H1 (cell line): Measurements from ENCODE around the gene TMEM107. TPM values are rescaled to one million over a fixed set of nuclear protein-coding genes. Genes with fewer than 3 reads are reported as not detected.

ENCODE experiments used
- ASH2L ChIP-seq: fragments of 200-600, 300-600 bp; sonication (generic); IDR thresholded peaks from one replicate; pipeline ENCODE4 v1.7.1; 2017; ENCODE audit warnings: low read length
- BACH1 ChIP-seq: IDR thresholded peaks from 2 replicates; pipeline ENCODE4 v1.6.1; 2012; ENCODE audit warnings: low read length, improper control_type of control experiment
- CBX5 ChIP-seq: fragments of 300-800, 300-1000 bp; sonication (generic); IDR thresholded peaks from 2 replicates; pipeline ENCODE4 v1.7.1; 2016; ENCODE audit warnings: antibody characterized with exemption, low read length, low read depth
- EZH2 ChIP-seq: fragments of 200-600 bp; sonication (generic); IDR thresholded peaks from 2 replicates; pipeline ENCODE4 v1.7.1; 2012; ENCODE audit warnings: low read depth, mild to moderate bottlenecking, moderate library complexity, low read length, inconsistent platforms; ENCODE audit not compliant: severe bottlenecking
- JUN ChIP-seq: IDR thresholded peaks from 2 replicates; pipeline ENCODE4 v1.6.1; 2011; ENCODE audit warnings: low read depth, mild to moderate bottlenecking, improper control_type of control experiment, low read length
- KDM1A ChIP-seq: fragments of 200-600, 300-600 bp; sonication (generic); IDR thresholded peaks from 2 replicates; pipeline ENCODE4 v1.7.1; 2016; ENCODE audit warnings: mild to moderate bottlenecking, low read length, borderline replicate concordance
- MAFK ChIP-seq: IDR thresholded peaks from 2 replicates; pipeline ENCODE4 v1.6.1; 2012; ENCODE audit warnings: low read depth, mild to moderate bottlenecking, improper control_type of control experiment, low read length
- NANOG ChIP-seq: IDR thresholded peaks from 2 replicates; pipeline ENCODE4 v1.6.1; 2011; ENCODE audit warnings: low read length, low read depth, mild to moderate bottlenecking, inconsistent platforms; ENCODE audit not compliant: insufficient read depth, poor library complexity, severe bottlenecking
- NRF1 ChIP-seq: IDR thresholded peaks from 2 replicates; pipeline ENCODE4 v1.6.1; 2011; ENCODE audit warnings: mild to moderate bottlenecking, low read depth, low read length, improper control_type of control experiment
- PHF8 ChIP-seq: fragments of 200-600 bp; sonication (generic); conservative IDR thresholded peaks from 2 replicates; pipeline ENCODE4 v1.7.1; 2012; ENCODE audit warnings: low read depth, mild to moderate bottlenecking, inconsistent platforms, low read length, moderate library complexity
- POU5F1 ChIP-seq: IDR thresholded peaks from 2 replicates; pipeline ENCODE4 v1.6.1; 2011; ENCODE audit warnings: low read depth, mild to moderate bottlenecking, low read length, moderate library complexity
- RBBP5 ChIP-seq: IDR thresholded peaks from 2 replicates; pipeline ENCODE4 v1.7.1; 2012; ENCODE audit warnings: low read depth, mild to moderate bottlenecking, inconsistent platforms, low read length, moderate library complexity, borderline replicate concordance
- RFX5 ChIP-seq: IDR thresholded peaks from 2 replicates; pipeline ENCODE4 v1.6.1; 2011; ENCODE audit warnings: low read depth, low read length, improper control_type of control experiment, borderline replicate concordance
- RNF2 ChIP-seq: fragments of 200-900, 300-1000 bp; sonication (generic); IDR thresholded peaks from 2 replicates; pipeline ENCODE4 v1.7.1; 2016; ENCODE audit warnings: borderline replicate concordance, low read depth, mild to moderate bottlenecking, antibody characterized with exemption, low read length; ENCODE audit not compliant: poor library complexity, severe bottlenecking; ENCODE audit errors: missing control alignments
- RXRA ChIP-seq: IDR thresholded peaks from 2 replicates; pipeline ENCODE4 v1.6.1; 2011; ENCODE audit warnings: low read depth, mild to moderate bottlenecking, low read length, moderate library complexity; ENCODE audit not compliant: insufficient read depth
- SIN3A ChIP-seq, 2 experiments: IDR thresholded peaks in 1 of 2; conservative IDR thresholded peaks in 1 of 2; 2 replicates each; pipeline ENCODE4 v1.6.1; 2011 to 2012; ENCODE audit warnings: low read length in 2 of 2, improper control_type of control experiment in 1 of 2, low read depth in 1 of 2, mild to moderate bottlenecking in 1 of 2
- SIRT6 ChIP-seq: IDR thresholded peaks from one replicate; pipeline ENCODE4 v1.7.1; 2012; ENCODE audit warnings: low read length, inconsistent platforms
- SP2 ChIP-seq: IDR thresholded peaks from 2 replicates; pipeline ENCODE4 v1.6.1; 2012; ENCODE audit warnings: mild to moderate bottlenecking, low read length, inconsistent platforms
- SP4 ChIP-seq: IDR thresholded peaks from 2 replicates; pipeline ENCODE4 v1.6.1; 2012; ENCODE audit warnings: low read length, inconsistent platforms
- ZNF274 ChIP-seq: IDR thresholded peaks from 2 replicates; pipeline ENCODE4 v1.7.0; 2012; ENCODE audit warnings: low read length, borderline replicate concordance; ENCODE audit errors: extremely low read depth
- polyA plus RNA-seq, 7 experiments: library from polyadenylated mRNA; depleted of rRNA in 3 of 7; stranded (reverse) in 5 of 7; unstranded in 2 of 7; fragments of >200 nt in 5 of 7; fragments of 200-250 nt in 2 of 7; gene quantifications; 1 replicate in 5 of 7; 2 replicates in 1 of 7; 4 replicates in 1 of 7; pipeline versions ENCODE4 v1.2.1 to v1.2.3, GENCODE V29; 2011 to 2013; ENCODE audit warnings: missing spikeins in 2 of 7, mixed read lengths in 2 of 7
- total RNA-seq: library from RNA; stranded (reverse); fragmentation: NEBNext Ultra II Directional; extraction: Animal tissue kit (Norgen Biotek cat#: 25700); gene quantifications from 2 replicates; pipeline ENCODE4 v1.2.1, GENCODE V29; 2021
- TF ChIP-seq, protein P1 (sequence below), 3 experiments: IDR thresholded peaks; 1 replicate in 2 of 3; 2 replicates in 1 of 3; pipeline versions ENCODE4 v1.5.1 to v1.6.1; 2011; ENCODE audit warnings: low read length in 3 of 3, mild to moderate bottlenecking in 3 of 3, inconsistent platforms in 2 of 3, low read depth in 1 of 3, moderate library complexity in 1 of 3; ENCODE audit not compliant: insufficient read depth in 1 of 3; ENCODE audit errors: control extremely low read depth in 1 of 3

TMEM107 gene
- total and polyA plus RNA-seq, 2 of the 8 experiments (the other 6 are each of a cell fraction or from before 2014, with no cell fraction given), result 17.3 to 21.5 TPM

- no peak for TF ChIP-seq RXRA
- TF ChIP-seq RBBP5, result peak; percentile 73
- peak in 1 of 2 experiments; percentile 49; a peak in 1 of 4 replicates for TF ChIP-seq SIN3A (conservative IDR thresholded peaks at IDR 0.05 in 1 of 2, IDR thresholded peaks at IDR 0.05 in 1 of 2; ENCODE audit: low read depth in 1 of 2, low read length in 2 of 2)
- TF ChIP-seq SP2, result no peak
- TF ChIP-seq SP4, result no peak
- no peak for TF ChIP-seq KDM1A
- TF ChIP-seq SIRT6, result no peak
- TF ChIP-seq ZNF274, result no peak
- TF ChIP-seq PHF8, result no peak
- TF ChIP-seq, protein P1, sequence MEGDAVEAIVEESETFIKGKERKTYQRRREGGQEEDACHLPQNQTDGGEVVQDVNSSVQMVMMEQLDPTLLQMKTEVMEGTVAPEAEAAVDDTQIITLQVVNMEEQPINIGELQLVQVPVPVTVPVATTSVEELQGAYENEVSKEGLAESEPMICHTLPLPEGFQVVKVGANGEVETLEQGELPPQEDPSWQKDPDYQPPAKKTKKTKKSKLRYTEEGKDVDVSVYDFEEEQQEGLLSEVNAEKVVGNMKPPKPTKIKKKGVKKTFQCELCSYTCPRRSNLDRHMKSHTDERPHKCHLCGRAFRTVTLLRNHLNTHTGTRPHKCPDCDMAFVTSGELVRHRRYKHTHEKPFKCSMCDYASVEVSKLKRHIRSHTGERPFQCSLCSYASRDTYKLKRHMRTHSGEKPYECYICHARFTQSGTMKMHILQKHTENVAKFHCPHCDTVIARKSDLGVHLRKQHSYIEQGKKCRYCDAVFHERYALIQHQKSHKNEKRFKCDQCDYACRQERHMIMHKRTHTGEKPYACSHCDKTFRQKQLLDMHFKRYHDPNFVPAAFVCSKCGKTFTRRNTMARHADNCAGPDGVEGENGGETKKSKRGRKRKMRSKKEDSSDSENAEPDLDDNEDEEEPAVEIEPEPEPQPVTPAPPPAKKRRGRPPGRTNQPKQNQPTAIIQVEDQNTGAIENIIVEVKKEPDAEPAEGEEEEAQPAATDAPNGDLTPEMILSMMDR (IDR thresholded peaks at IDR 0.05; ENCODE audit: control extremely low read depth in 1 of 3, insufficient read depth in 1 of 3, low read depth in 1 of 3, low read length in 3 of 3), result no peak
- no peak for TF ChIP-seq CBX5
- TF ChIP-seq RNF2, result no peak
- TF ChIP-seq NANOG, result no peak
- TF ChIP-seq BACH1, result peak; percentile 82
- no peak for TF ChIP-seq EZH2
- no peak for TF ChIP-seq POU5F1
- TF ChIP-seq JUN, result no peak
- peak; percentile 89 for TF ChIP-seq ASH2L
- TF ChIP-seq MAFK, result peak; percentile 34; the same call in 1 of the 2 replicates
- no peak for TF ChIP-seq RFX5
- TF ChIP-seq NRF1, result peak; percentile 35; the same call in 1 of the 2 replicates
Measured at GRCh38 chr17:8125154-8125946, 50.8 kb downstream of the TMEM107 start (continued).
